Lower lobe of right lung (tissue), 2 donors: ENCODE data around the gene MAP4K3. TPM values are rescaled to one million over a fixed set of nuclear protein-coding genes. Genes with fewer than 3 reads are reported as not detected.
A peak's percentile ranks its signal among the peaks of the same experiment; 100 is the strongest.
"Not testable (repeated sequence)": the region's sequence is repeated elsewhere in the genome, so short reads cannot be mapped to it uniquely, and the experiment has no call there.

Source experiments
- ATAC-seq, 2 donors: fragments of 200-7000 bp; cut with Tn5 transposase; one replicate each; pipeline ENCODE4 v1.9.1; 2020 to 2022; ENCODE audit warnings: mild to moderate bottlenecking in 2 of 2, moderate library complexity in 2 of 2
- DNase-seq: peaks from one replicate; pipeline ENCODE4 v3.0.0-alpha.2; 2020
- H3K27ac ChIP-seq: fragments of 200-600 bp; one replicate; pipeline ENCODE4 v1.8.0; 2022
- H3K27me3 ChIP-seq: fragments of 200-600 bp; one replicate; pipeline ENCODE4 v1.8.0; 2022; ENCODE audit warnings: low read depth
- H3K36me3 ChIP-seq: fragments of 200-600 bp; one replicate; pipeline ENCODE4 v1.8.0; 2022; ENCODE audit warnings: mild to moderate bottlenecking
- H3K4me1 ChIP-seq: fragments of 200-600 bp; one replicate; pipeline ENCODE4 v1.8.0; 2022
- H3K4me3 ChIP-seq: fragments of 200-600 bp; one replicate; pipeline ENCODE4 v1.8.0; 2022; ENCODE audit warnings: mild to moderate bottlenecking
- H3K9me3 ChIP-seq: fragments of 200-600 bp; one replicate; pipeline ENCODE4 v1.8.0; 2022
- CTCF ChIP-seq: fragments of 200-600 bp; IDR thresholded peaks from one replicate; pipeline ENCODE4 v1.8.0; 2022; ENCODE audit warnings: antibody characterized with exemption, mild to moderate bottlenecking
- intact Hi-C: fragments of 100-400 bp; cut with DNase I; formaldehyde crosslinking; loops from one replicate; pipeline ENCODE4 v1.11.0; 2022
- total RNA-seq: library from RNA; stranded (reverse); fragmentation: NEBNext Ultra II Directional; extraction: Animal tissue kit (Norgen Biotek cat#: 25700); gene quantifications from one replicate; pipeline ENCODE4 v1.2.1, GENCODE V29; 2021
- donor health status: DM: no; HTN: yes; CAD: no; lungs with severe emphysema.

MAP4K3 gene
- total RNA-seq, 1 donor from 2014 or later: 42.9 TPM

- H3K36me3 ChIP-seq: peaks cover 94% of the 10 kb centered on the region
- intact Hi-C loops: no loop called here
- TF ChIP-seq CTCF: no peak
- no peak overlapping the region for H3K4me3 ChIP-seq
- H3K9me3 ChIP-seq: no peaks in the 10 kb centered on the region
- no peaks in the 10 kb centered on the region for H3K27me3 ChIP-seq
- no peak overlapping the region for H3K27ac ChIP-seq
- DNase-seq: no peak
- ATAC-seq: no peak
- no peaks in the 10 kb centered on the region for H3K4me1 ChIP-seq
Measured at GRCh38 chr2:39256040-39256439, 181.0 kb downstream of the MAP4K3 start.

- no peak for DNase-seq
- Histone ChIP-seq H3K4me3 (no peak overlapping the region), H3K27ac (no peak overlapping the region), H3K27me3 (no peaks in the 10 kb centered on the region), H3K4me1 (no peaks in the 10 kb centered on the region), H3K9me3 (no peaks in the 10 kb centered on the region), H3K36me3 (peaks cover 85% of the 10 kb centered on the region)
- intact Hi-C loops: no loop called here
- TF ChIP-seq CTCF: no peak
- ATAC-seq: no peak
Measured at GRCh38 chr2:39252888-39253518, 184.1 kb downstream of the MAP4K3 start.

DNA sequence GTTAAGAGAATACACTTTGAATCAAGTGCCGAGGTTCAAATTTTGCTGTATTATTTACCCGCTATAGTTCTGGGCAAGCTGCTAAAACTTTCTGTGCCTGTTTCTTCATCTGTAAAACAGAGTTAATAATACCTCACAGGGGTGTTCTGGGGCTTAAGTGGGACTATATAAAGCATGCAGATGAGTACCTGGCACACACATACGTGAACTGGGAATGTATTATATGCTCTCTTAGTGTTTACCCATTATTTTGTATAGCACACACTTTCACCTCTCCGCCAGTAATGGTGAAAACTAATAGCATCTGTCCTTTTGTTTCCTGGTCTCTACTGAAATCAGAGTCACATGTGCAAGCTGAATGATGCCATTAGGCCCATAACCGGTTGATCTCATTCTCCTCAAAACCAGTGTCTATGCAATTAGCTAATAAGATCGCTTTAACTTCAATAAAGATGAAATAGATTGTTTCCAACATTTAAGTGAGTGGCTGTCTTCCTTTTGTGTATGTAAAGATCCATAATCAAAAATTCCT is 189.5 kb downstream of the MAP4K3 start:
- H3K27ac ChIP-seq: no peak overlapping the region
- no peaks in the 10 kb centered on the region for H3K9me3 ChIP-seq
- TF ChIP-seq CTCF: no peak
- ATAC-seq (no peak), DNase-seq (no peak)
- intact Hi-C loops: no loop called here
- H3K36me3 ChIP-seq: peaks cover 36% of the 10 kb centered on the region
- no peaks in the 10 kb centered on the region for H3K27me3 ChIP-seq
- H3K4me1 ChIP-seq: no peaks in the 10 kb centered on the region
- H3K4me3 ChIP-seq: no peak overlapping the region

DNA sequence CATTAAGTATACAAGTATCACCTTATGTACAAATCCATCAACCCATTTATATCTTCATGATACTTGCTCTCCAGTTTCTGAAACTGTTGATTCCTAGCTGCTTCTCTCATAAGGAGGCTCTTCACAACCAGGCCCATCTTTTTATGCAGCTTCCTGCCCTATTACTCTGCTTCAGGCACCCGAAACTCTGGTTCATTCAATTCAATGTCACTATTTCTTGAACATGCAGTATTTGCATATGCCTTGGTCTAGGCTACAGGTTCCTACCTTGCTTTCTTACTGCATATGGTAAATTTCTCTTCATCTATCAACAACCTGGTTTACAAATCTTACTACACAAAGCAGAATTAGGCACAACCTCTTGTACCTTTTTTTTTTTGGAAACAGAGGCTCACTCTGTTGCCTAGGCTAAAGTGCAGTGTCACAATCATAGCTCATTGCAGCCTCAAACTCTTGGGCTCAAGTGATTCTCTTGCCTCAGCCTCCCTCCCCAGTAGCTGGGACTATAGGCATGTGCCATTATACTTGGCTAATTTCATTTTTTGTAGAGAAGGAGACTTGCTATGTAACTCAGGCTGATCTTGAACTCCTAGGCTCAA is 190.6 kb downstream of the MAP4K3 start:
- no peaks in the 10 kb centered on the region for H3K27me3 ChIP-seq
- no peak for ATAC-seq
- H3K4me1 ChIP-seq: peaks cover 8% of the 10 kb centered on the region
- peaks cover 25% of the 10 kb centered on the region for H3K36me3 ChIP-seq
- H3K27ac ChIP-seq: no peak overlapping the region
- no peaks in the 10 kb centered on the region for H3K9me3 ChIP-seq
- DNase-seq: no peak
- intact Hi-C loops: no loop called here
- H3K4me3 ChIP-seq: no peak overlapping the region
- no peak for TF ChIP-seq CTCF

GRCh38 chr2:39244963-39245625 is 192.0 kb downstream of the MAP4K3 start:
- H3K4me1 ChIP-seq, H3K27ac ChIP-seq, H3K27me3 ChIP-seq, intact Hi-C loops, DNase-seq, H3K9me3 ChIP-seq: not testable (repeated sequence)
- Histone ChIP-seq H3K36me3 (peaks cover 11% of the 10 kb centered on the region), H3K4me3 (peak overlapping the region; percentile 10)
- peak in 1 of 2 donors; percentile 39 for ATAC-seq

GRCh38 chr2:39244241-39244862 is 192.7 kb downstream of the MAP4K3 start:
- H3K9me3 ChIP-seq, H3K36me3 ChIP-seq, H3K4me1 ChIP-seq, H3K27me3 ChIP-seq, intact Hi-C loops, ATAC-seq, H3K27ac ChIP-seq, DNase-seq: not testable (repeated sequence)
- H3K4me3 ChIP-seq: peak overlapping the region; percentile 45
